GM12801 (cell line): ENCODE measurements around the gene LGI4.

Experiments
- TF ChIP-seq, protein P1 (sequence below): IDR thresholded peaks from one replicate; pipeline ENCODE4 v1.5.1; 2011; ENCODE audit warnings: control low read depth; ENCODE audit not compliant: insufficient read length; ENCODE audit errors: extremely low read depth

LGI4 gene

DNA sequence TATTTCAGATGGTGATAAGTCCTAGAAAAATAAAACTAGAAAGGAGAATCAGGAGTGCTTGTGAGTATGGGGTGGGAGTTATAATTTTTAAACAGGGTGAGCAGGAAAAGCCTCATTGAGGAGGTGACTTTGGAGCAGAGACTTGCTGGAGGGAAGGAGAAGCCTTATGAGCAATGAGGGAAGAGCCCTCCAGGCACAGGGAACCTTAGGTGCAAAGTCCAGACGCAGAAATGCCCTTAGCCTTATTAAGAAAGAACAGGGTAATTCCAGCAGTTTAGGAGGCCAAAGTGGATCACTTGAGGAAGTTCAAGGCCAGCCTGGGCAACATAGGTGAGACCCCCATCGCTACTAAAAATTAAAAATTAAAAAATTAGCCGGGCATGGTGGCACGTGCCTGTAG lies 40.2 kb downstream of the LGI4 start:
- TF ChIP-seq, protein P1, sequence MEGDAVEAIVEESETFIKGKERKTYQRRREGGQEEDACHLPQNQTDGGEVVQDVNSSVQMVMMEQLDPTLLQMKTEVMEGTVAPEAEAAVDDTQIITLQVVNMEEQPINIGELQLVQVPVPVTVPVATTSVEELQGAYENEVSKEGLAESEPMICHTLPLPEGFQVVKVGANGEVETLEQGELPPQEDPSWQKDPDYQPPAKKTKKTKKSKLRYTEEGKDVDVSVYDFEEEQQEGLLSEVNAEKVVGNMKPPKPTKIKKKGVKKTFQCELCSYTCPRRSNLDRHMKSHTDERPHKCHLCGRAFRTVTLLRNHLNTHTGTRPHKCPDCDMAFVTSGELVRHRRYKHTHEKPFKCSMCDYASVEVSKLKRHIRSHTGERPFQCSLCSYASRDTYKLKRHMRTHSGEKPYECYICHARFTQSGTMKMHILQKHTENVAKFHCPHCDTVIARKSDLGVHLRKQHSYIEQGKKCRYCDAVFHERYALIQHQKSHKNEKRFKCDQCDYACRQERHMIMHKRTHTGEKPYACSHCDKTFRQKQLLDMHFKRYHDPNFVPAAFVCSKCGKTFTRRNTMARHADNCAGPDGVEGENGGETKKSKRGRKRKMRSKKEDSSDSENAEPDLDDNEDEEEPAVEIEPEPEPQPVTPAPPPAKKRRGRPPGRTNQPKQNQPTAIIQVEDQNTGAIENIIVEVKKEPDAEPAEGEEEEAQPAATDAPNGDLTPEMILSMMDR = no peak

DNA sequence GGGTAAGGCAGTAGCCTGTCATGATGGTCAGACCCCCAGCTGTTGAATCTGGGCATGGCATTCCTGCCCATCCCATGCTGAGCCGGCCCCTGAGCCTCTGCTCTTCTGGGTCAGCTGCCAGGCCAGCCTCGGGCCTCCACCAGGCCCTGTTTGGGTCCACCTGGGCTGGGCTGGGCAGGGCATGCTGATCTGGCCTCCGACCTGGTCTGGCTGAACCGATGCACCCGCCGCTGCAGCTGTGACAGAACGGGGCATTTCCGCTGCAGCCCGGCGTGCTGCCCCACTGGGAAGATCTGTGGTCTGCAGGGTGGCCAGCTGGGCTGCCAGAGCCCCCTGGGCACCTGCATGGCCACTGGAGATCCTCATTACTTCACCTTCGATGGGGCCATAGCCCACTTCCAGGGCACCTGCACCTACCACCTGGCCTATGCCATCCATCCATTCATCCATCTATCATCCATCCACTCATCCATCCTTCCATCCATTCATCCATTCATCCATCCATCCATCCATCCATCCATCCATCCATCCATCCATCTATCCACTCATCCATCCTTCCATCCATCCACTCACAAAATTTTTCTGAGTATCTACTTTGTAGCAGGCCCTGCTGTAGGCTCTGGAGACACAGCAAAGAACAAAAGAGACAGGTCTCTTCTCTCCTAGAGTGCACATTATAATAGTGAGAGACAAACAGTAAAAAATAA lies 40.8 kb downstream of the LGI4 start:
- TF ChIP-seq, protein P1 = no peak

DNA sequence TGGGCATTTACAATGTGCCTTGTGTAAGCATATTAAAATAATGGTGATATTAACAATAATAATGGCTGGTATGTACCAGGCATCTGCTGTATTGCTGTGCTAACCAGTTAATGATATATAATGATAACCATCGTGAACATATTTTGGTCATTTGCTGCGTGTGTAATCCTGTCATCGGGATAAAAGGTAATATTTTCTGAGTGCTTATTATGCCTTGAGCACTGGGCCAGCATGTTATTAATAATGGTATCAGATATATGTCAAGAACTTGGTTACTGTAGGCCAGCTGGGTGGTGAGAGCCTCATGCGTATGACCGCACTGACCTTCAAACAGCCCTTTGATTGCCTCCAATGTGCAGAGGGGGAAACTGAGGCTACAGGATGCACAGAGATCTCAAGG lies 41.4 kb downstream of the LGI4 start:
- TF ChIP-seq, protein P1 = no peak

DNA sequence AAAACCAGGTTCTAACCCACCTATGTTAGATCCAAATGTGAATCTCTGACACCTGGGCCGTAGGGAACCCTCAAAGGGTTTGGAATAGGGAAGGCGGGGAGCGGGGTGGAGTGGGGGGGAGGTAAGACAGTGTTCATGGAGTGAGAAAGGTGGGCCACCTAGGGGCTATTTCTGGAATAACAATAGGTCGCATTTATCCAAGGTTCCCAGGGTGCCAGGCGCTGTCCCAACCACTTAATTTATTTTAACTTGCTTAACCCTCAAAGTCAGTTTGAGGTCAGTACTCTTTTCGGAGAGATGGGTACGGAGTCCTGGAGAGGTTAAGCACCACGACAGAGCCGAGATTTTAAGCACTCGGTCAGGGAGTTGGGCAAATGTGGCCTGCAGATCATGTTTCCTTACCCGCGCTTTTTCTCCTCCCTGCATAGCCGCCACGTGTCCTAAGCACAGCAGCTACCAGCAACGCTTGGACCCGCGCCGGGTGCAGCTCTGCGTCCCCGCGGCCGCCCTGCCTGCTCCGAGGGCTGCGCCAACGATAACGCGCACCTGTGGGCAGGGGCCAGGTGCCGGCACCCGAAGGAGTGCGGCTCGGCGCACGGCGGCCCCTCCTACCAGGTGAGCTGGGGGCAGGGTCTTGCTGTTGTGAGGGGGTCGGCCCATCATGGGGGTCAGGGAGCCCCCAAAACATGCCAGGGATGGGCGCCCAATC lies 44.2 kb downstream of the LGI4 start:
- TF ChIP-seq, protein P1 = no peak

DNA sequence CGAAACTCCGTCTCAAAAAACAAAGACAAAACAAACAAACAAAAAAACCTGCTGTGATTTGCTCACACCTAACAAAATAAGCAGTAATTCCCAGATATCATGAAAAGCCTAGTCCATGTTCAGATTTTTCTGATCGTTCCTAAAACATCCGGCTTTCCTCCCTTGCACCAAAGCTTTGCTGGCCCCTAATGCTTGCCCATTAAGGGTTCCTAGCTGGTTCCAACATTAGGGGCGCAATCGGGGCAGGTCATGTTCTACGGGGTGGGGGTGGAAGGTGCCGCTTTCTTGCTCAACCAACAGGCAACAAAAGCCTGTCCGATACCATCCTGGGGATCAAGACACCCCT lies 44.7 kb downstream of the LGI4 start:
- TF ChIP-seq, protein P1 = no peak

DNA sequence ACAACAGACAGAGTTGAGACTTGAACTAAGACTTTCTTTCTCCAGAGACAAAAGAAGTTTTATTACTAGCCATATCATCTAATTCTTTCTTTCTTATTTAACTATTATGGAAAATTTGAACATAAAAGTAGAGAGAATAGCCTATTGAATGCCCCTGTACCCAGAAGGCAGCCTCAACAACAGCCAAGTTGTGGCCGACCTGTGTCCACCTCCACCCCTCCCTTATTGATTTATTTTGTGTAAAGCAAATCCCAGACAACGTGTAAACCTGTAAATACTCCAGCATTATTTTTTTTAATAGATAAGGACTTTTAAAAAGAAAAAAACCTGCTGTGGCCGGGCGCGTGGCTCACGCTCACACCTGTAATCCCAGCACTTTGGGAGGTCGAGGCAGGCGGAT lies 45.3 kb downstream of the LGI4 start:
- TF ChIP-seq, protein P1 = no peak

DNA sequence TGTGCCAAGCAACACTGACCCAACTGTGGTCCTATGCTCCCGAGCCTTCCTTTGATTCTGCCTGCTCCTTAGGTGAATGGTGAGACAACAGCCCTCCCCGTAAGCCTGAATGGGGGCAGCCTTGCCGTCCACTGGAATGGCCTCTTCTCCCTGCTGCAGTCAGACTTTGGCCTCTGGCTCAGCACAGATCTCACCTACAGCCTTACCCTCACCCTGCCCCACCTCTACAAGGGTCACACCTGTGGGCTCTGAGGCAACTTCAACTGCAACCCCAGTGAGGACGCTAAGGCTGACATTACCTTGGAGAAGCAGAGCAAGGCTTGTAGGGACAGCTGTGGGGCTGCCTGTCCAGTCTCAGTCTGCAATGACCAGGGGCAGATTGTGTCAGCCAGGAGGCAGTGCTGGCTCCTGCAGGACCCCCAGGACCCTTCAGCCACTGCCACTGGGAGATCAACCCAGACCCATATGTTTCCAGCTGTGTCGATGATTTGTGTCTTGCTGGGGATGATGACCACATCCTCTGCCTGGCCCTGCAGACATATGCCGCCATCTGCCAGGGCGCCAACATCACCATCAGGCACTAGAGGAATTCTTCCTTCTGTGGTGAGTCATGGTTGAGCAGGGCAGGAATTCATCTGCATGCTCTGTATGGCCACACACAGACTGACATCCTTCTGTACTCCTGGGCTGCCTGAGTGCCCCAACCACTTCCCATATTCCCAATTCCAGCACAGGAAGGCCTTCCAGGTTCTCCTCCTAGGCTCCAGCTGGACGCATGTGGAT lies 46.5 kb downstream of the LGI4 start:
- TF ChIP-seq, protein P1 = no peak
